K562 (cell line): ENCODE results near the gene SEPTIN6. TPM values are rescaled to one million over a fixed set of nuclear protein-coding genes. Genes with fewer than 3 reads are reported as not detected.

Experiments used
- ATAC-seq: fragments of 200-7000 bp; cut with Tn5 transposase; 3 replicates; pipeline ENCODE4 v1.9.1; 2020; ENCODE audit warnings: moderate library complexity
- BruUV-seq: library from RNA; stranded (reverse); fragments of 400-500 nt; replicated peaks from 2 replicates; lab custom pipeline; 2021; lab: Mats Ljungman, UMichigan
- CTCF ChIA-PET: fragments of 300-600 bp; formaldehyde crosslinking; extraction: SDS; loops from one replicate; lab custom pipeline; 2021; ENCODE audit warnings: low intra/inter-chr PET ratio; lab: Yijun Ruan, JAX
- POLR2A ChIA-PET: fragments of 300-600, 350-650 bp; sonication (Branson Sonifier 250); formaldehyde crosslinking; extraction: SDS; loops from one replicate; lab custom pipeline; 2021; ENCODE audit warnings: antibody characterized with exemption, inconsistent platforms; lab: Yijun Ruan, JAX
- DNase-seq, 4 experiments: peaks; one replicate each; pipeline versions ENCODE4 v3.0.0 to v3.0.0-alpha.2; 2011 to 2018; ENCODE audit warnings: low spot score in 3 of 4, mixed read lengths in 3 of 4; ENCODE audit errors: extremely low read depth in 1 of 4
- FAIRE-seq: peaks from 2 replicates; lab custom pipeline; 2011; peaks lifted over from hg19 to GRCh38; lab: Jason Lieb, UNC
- H2AFZ ChIP-seq: 2 replicates; pipeline ENCODE4 v1.6.0; 2011; ENCODE audit warnings: low read depth, low read length, control low read depth, inconsistent platforms
- H3K27ac ChIP-seq: fragments of 200-600 bp; 3 replicates; pipeline ENCODE4 v1.8.0; 2011; ENCODE audit warnings: low read depth, mild to moderate bottlenecking, control low read depth, inconsistent platforms, low read length, moderate library complexity, mixed read lengths; ENCODE audit errors: extremely low read depth
- H3K27me3 ChIP-seq, 2 experiments: fragments of 300-600 bp in 1 of 2; 2 replicates in 1 of 2; 3 replicates in 1 of 2; pipeline versions ENCODE4 v1.6.0 to v1.8.0; 2011; ENCODE audit warnings: inconsistent platforms in 2 of 2, low read length in 2 of 2, mild to moderate bottlenecking in 1 of 2, mixed read lengths in 1 of 2, moderate library complexity in 1 of 2; ENCODE audit not compliant: control insufficient read depth in 2 of 2, insufficient read depth in 2 of 2
- H3K36me3 ChIP-seq: fragments of 300-600 bp; 3 replicates; pipeline ENCODE4 v1.8.0; 2011; ENCODE audit warnings: mild to moderate bottlenecking, low read length, inconsistent platforms; ENCODE audit not compliant: control insufficient read depth, insufficient read depth
- H3K4me1 ChIP-seq, 2 experiments: fragments of 200-600 bp in 1 of 2; replicated peaks in 1 of 2; 2 replicates in 1 of 2; 3 replicates in 1 of 2; pipeline versions ENCODE4 v1.5.1 to v1.8.0; 2011; ENCODE audit warnings: inconsistent platforms in 2 of 2, low read length in 2 of 2, mild to moderate bottlenecking in 1 of 2, mixed read lengths in 1 of 2, moderate library complexity in 1 of 2; ENCODE audit not compliant: control insufficient read depth in 2 of 2, insufficient read depth in 2 of 2
- H3K4me2 ChIP-seq: 2 replicates; pipeline ENCODE4 v1.6.1; 2011; ENCODE audit warnings: low read length, control low read depth, inconsistent platforms, mixed read lengths; ENCODE audit not compliant: insufficient read depth
- H3K4me3 ChIP-seq: fragments of 200-600 bp; sonication (generic), shearing (Covaris generic); 2 replicates; pipeline ENCODE4 v1.5.1; 2016; ENCODE audit warnings: control low read depth, inconsistent platforms
- H3K79me2 ChIP-seq: fragments of 200-600 bp; 3 replicates; pipeline ENCODE4 v1.8.0; 2011; ENCODE audit warnings: low read length, inconsistent platforms; ENCODE audit not compliant: control insufficient read depth, insufficient read depth
- H3K9ac ChIP-seq, 2 experiments: 2 replicates each; pipeline versions ENCODE4 v1.6.0 to v1.6.1; 2011; ENCODE audit warnings: low read depth in 2 of 2, low read length in 2 of 2, control low read depth in 1 of 2, inconsistent platforms in 1 of 2, mild to moderate bottlenecking in 1 of 2, mixed read lengths in 1 of 2; ENCODE audit not compliant: insufficient read depth in 1 of 2
- H3K9me1 ChIP-seq: one replicate; pipeline ENCODE4 v1.6.0; 2011; ENCODE audit warnings: inconsistent platforms, mild to moderate bottlenecking, low read length, moderate library complexity; ENCODE audit not compliant: control insufficient read depth, insufficient read depth
- H3K9me3 ChIP-seq: replicated peaks from 2 replicates; pipeline ENCODE4 v1.5.1; 2011; ENCODE audit warnings: low read depth, low read length, inconsistent platforms; ENCODE audit not compliant: control insufficient read depth, insufficient read depth
- H4K20me1 ChIP-seq: replicated peaks from 2 replicates; pipeline ENCODE4 v1.6.1; 2011; ENCODE audit warnings: low read length, inconsistent platforms, mixed read lengths; ENCODE audit not compliant: control insufficient read depth, insufficient read depth
- BDP1 ChIP-seq: IDR thresholded peaks from 3 replicates; pipeline ENCODE4 v1.6.1; 2011; ENCODE audit not compliant: insufficient read length, insufficient read depth
- CAMTA2 ChIP-seq: fragments of 250-450 bp; sonication (Bioruptor Pico); conservative IDR thresholded peaks from 2 replicates; pipeline ENCODE4 v1.5.1; 2022
- HCFC1 ChIP-seq: IDR thresholded peaks from 2 replicates; pipeline ENCODE4 v1.6.1; 2012; ENCODE audit warnings: low read depth, low read length, improper control_type of control experiment
- HDAC3 ChIP-seq: fragments of 450-650 bp; IDR thresholded peaks from 2 replicates; pipeline ENCODE4 v1.6.1; 2018; ENCODE audit warnings: borderline replicate concordance, mild to moderate bottlenecking, moderate library complexity; ENCODE audit not compliant: partially characterized antibody
- HMGN3 ChIP-seq: IDR thresholded peaks from 2 replicates; pipeline ENCODE4 v1.6.1; 2011; ENCODE audit warnings: borderline replicate concordance, low read depth, mild to moderate bottlenecking, mixed read lengths, low read length; ENCODE audit not compliant: insufficient read length; ENCODE audit errors: extremely low read depth
- MCM5 ChIP-seq: fragments of 450-650 bp; IDR thresholded peaks from 2 replicates; pipeline ENCODE4 v1.6.1; 2016; ENCODE audit warnings: low read depth
- MTA3 ChIP-seq: fragments of 450-650 bp; formaldehyde crosslinking; IDR thresholded peaks from 2 replicates; pipeline ENCODE4 v1.6.1; 2017; ENCODE audit warnings: mild to moderate bottlenecking, borderline replicate concordance
- RB1 ChIP-seq: fragments of 450-650 bp; IDR thresholded peaks from 2 replicates; pipeline ENCODE4 v1.6.1; 2017; ENCODE audit warnings: low read depth, mild to moderate bottlenecking
- RBM25 ChIP-seq: fragments of 200-400 bp; formaldehyde crosslinking; IDR thresholded peaks from 2 replicates; pipeline ENCODE4 v1.6.1; 2018; ENCODE audit warnings: low read length, low read depth, moderate library complexity; ENCODE audit not compliant: severe bottlenecking
- SMAD3 ChIP-seq: fragments of 450-650 bp; formaldehyde crosslinking; conservative IDR thresholded peaks from 2 replicates; pipeline ENCODE4 v1.4.0; 2020; ENCODE audit warnings: mild to moderate bottlenecking
- ZC3H4 ChIP-seq: sonication (generic); formaldehyde crosslinking; IDR thresholded peaks from 2 replicates; pipeline ENCODE4 v1.9.0; 2021; ENCODE audit warnings: missing genetic modification reagents, borderline replicate concordance
- ZNF121 ChIP-seq: sonication (generic); formaldehyde crosslinking; conservative IDR thresholded peaks from 2 replicates; pipeline ENCODE4 v1.8.0; 2022; ENCODE audit warnings: missing genetic modification reagents
- ZNF444 ChIP-seq: fragments of 250-450 bp; sonication (Bioruptor Pico); IDR thresholded peaks from 2 replicates; pipeline ENCODE4 v1.4.0; 2020; ENCODE audit warnings: mild to moderate bottlenecking, moderate library complexity
- in situ Hi-C: fragments of 300-500 bp; cut with MboI; formaldehyde crosslinking; loops from 4 replicates; pipeline ENCODE4 v1.15.0; 2018; ENCODE audit warnings: inconsistent platforms, mixed read lengths
- intact Hi-C: fragments of 100-400 bp; cut with micrococcal nuclease; formaldehyde crosslinking; loops from 2 replicates; pipeline ENCODE4 v1.14.2; 2022
- polyA plus RNA-seq, 8 experiments: library from polyadenylated mRNA; depleted of rRNA in 4 of 8; stranded (reverse) in 5 of 8; unstranded in 3 of 8; fragments of >200 nt; fragmentation: Nextera tagmentation in 2 of 8; fragmentation: Illumina TruSeq in 1 of 8; extraction: Ambion mirVana in 2 of 8; extraction: Trizol in 1 of 8; gene quantifications; 2 replicates each; pipeline versions ENCODE4 v1.2.1 to v1.2.3, GENCODE V29; 2011 to 2014; ENCODE audit warnings: inconsistent platforms in 1 of 8, missing spikeins in 1 of 8
- total RNA-seq, 7 experiments: library from RNA; depleted of rRNA in 6 of 7; stranded (reverse); fragments of >200 nt in 6 of 7; fragmentation: Illumina TruSeq in 2 of 7; extraction: Trizol in 2 of 7; gene quantifications; 2 replicates each; pipeline versions ENCODE4 v1.2.1 to v1.2.3, GENCODE V29; 2011 to 2021; ENCODE audit warnings: low replicate concordance in 1 of 7
- TF ChIP-seq, protein P1 (sequence below): sonication (generic); formaldehyde crosslinking; IDR thresholded peaks from 2 replicates; pipeline ENCODE4 v1.8.1; 2023; ENCODE audit warnings: mild to moderate bottlenecking, missing genetic modification reagents
- TF ChIP-seq, protein P2 (sequence below): fragments of 250-450 bp; sonication (Bioruptor Pico); IDR thresholded peaks from 2 replicates; pipeline ENCODE4 v1.5.0; 2021; ENCODE audit warnings: mild to moderate bottlenecking, moderate library complexity
- TF ChIP-seq, protein P3 (sequence below): sonication (generic); IDR thresholded peaks from 2 replicates; pipeline ENCODE4 v1.6.1; 2016

SEPTIN6 gene
- total and polyA plus RNA-seq, 9 of the 15 experiments (the other 6 are each of a cell fraction or from before 2014, with no cell fraction given) = 8.4 to 67.0 (median 37.8) TPM

DNA sequence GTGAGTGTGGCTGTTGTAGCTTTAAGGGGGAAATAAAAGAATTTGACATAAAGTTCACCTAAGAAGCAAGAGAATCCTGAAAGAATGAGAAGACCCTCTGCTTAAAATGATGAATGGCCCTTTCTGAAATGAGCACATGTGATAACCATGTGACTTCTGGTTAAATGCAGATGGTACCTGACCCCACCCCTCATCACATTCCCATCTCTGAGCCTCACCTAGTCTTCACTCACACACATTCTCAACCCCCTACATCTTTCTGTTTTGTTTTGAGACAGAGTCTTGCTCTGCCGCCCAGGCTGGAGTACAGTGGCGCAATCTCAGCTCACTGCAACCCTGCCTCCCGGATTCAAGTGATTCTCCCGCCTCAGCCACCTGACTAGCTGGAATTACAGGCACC lies 31.5 kb downstream of the SEPTIN6 start (continued):
- TF ChIP-seq HDAC3 (no peak), SMAD3 (CRISPR knock-in tag) (no peak)

DNA sequence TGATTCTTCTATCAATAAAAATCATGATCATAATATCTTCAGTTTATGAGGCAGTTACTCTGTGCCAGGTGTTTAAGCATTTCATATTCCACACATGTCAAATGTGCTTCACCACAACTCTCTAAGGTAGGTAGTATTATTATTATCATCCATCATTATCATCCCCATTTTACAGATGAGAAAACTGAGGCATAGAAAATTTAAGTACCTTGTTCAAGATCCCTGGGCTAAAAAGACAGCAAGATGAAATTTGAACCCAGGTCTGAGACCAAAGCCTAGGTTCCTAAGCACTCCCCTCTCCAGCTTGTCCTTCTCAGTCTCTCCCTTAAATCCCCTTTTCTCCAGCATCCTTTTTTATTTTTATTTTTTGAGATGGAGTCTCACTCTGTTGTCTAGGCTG lies 33.4 kb downstream of the SEPTIN6 start:
- ATAC-seq = no peak
- Histone ChIP-seq H3K4me1 (no peaks in the 10 kb centered on the region; a peak in 1 of 5 replicates), H3K9me3 (no peaks in the 10 kb centered on the region), H3K36me3 (peaks cover 20% of the 10 kb centered on the region; the same call in 2 of the 3 replicates), H3K9me1 (no peaks in the 10 kb centered on the region), H2AFZ (no peak overlapping the region), H3K4me3 (no peak overlapping the region), H3K27ac (no peak overlapping the region), H3K9ac (no peak overlapping the region), H3K79me2 (no peaks in the 10 kb centered on the region), H3K4me2 (no peak overlapping the region), H3K27me3 (no peaks in the 10 kb centered on the region), H4K20me1 (no peaks in the 10 kb centered on the region; the same call in 1 of the 2 replicates)
- POLR2A ChIA-PET = interaction anchor here (1.0 kb wide), 1 partner anchor 9 kb away, joined by 3 read pairs; no protein-coding TSS in a partner anchor
- no peak for FAIRE-seq
- intact Hi-C loops (no loop called here), in situ Hi-C loops (no loop called here)
- no peak for DNase-seq
- CTCF ChIA-PET = no interaction called here
- no TSS peak for BruUV-seq
- TF ChIP-seq HCFC1 = no peak
- TF ChIP-seq, protein P1, sequence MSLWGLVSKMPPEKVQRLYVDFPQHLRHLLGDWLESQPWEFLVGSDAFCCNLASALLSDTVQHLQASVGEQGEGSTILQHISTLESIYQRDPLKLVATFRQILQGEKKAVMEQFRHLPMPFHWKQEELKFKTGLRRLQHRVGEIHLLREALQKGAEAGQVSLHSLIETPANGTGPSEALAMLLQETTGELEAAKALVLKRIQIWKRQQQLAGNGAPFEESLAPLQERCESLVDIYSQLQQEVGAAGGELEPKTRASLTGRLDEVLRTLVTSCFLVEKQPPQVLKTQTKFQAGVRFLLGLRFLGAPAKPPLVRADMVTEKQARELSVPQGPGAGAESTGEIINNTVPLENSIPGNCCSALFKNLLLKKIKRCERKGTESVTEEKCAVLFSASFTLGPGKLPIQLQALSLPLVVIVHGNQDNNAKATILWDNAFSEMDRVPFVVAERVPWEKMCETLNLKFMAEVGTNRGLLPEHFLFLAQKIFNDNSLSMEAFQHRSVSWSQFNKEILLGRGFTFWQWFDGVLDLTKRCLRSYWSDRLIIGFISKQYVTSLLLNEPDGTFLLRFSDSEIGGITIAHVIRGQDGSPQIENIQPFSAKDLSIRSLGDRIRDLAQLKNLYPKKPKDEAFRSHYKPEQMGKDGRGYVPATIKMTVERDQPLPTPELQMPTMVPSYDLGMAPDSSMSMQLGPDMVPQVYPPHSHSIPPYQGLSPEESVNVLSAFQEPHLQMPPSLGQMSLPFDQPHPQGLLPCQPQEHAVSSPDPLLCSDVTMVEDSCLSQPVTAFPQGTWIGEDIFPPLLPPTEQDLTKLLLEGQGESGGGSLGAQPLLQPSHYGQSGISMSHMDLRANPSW (CRISPR knock-in tag) = no peak
- TF ChIP-seq MTA3 = no peak
- TF ChIP-seq, protein P2, sequence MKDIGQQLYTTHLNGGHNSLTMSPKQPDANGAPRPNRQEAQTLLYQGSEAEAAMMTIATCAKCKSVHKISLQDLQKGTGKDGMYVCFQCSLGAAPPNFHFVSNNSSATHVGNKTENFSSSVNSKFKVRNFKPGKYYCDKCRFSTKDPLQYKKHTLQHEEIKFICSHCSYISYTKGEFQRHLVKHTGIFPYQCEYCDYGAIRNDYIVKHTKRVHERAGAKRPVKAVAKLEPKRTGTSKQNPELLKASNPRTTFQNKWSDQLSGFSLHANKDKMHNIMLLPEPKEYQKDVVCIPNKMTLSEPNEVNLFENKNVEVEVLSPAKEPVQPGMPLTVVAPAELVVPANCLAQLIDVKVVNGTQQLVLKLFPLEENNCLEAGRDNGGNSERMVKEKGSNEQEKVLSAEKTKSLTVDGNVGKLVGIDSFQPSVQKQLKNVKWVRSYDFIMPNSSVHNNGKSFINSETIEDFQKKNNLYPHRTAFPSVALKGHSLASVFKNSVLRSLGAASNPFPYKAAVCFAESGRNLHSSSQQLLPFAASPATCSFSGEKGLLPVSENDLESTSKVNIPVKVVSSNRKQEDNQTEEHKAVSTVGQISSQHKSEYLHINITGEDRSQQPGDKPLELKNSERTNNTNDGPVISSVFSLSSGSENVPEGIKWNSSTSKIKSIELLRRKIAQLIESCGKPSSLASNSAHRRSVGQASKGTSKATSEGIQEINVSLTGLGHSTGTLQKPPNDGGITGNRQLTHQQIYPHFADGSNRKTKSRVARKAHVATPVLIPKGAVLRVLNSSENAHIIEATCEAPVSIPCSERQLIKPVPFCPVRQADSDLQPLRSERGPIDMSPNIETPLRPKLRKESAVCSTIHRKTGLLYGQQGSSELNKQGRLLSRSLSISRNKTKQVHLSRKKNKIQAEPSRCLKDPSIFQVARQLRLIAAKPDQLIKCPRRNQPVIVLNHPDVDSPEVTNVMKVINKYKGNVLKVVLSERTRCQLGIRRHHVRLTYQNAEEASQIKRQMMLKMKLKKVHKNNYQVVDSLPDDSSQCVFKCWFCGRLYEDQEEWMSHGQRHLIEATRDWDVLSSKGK (CRISPR knock-in tag) = no peak
- TF ChIP-seq HMGN3 = no peak
- no peak for TF ChIP-seq ZC3H4
- no peak for TF ChIP-seq RB1
- TF ChIP-seq ZNF444 (CRISPR knock-in tag) = no peak
- TF ChIP-seq CAMTA2 (CRISPR knock-in tag) = no peak
- peak; percentile 80 for TF ChIP-seq RBM25
- 0 out of 2 replicates have a peak, but pooled peaks have one; percentile 37 for TF ChIP-seq ZNF121
- TF ChIP-seq BDP1 = no peak
- TF ChIP-seq, protein P3, sequence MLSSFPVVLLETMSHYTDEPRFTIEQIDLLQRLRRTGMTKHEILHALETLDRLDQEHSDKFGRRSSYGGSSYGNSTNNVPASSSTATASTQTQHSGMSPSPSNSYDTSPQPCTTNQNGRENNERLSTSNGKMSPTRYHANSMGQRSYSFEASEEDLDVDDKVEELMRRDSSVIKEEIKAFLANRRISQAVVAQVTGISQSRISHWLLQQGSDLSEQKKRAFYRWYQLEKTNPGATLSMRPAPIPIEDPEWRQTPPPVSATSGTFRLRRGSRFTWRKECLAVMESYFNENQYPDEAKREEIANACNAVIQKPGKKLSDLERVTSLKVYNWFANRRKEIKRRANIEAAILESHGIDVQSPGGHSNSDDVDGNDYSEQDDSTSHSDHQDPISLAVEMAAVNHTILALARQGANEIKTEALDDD = no peak
- TF ChIP-seq MCM5 = no peak
